GM18498 (cell line): ENCODE measurements around the gene ATP6V0B.

Experiments used
- ATAC-seq: cut with Tn5 transposase; IDR thresholded peaks from one replicate; pipeline ENCODE4 v1.9.1; 2021; ENCODE audit warnings: mild to moderate bottlenecking, moderate library complexity; ENCODE audit not compliant: unreplicated experiment

ATP6V0B gene

DNA sequence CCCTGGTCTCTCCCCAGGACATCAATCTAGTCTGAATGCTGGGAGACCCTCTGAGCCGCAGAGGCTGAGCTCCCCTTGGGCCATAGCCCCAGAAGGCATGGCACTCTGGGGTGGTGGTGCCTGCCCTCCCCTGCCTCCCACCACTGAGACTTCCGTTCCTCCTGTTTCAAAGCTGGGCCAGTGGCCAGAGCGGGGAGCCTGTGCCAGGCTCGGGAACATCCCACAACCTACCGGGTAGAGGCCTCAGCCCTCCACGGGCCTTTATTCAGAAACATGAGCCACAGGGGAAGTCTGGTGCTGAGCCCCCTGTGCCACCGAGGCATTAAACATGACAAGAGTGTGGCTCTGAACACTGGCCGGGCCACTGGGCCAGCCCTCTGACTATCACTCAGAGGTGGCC is 24.7 kb downstream of the ATP6V0B start:
- no peak for ATAC-seq

DNA sequence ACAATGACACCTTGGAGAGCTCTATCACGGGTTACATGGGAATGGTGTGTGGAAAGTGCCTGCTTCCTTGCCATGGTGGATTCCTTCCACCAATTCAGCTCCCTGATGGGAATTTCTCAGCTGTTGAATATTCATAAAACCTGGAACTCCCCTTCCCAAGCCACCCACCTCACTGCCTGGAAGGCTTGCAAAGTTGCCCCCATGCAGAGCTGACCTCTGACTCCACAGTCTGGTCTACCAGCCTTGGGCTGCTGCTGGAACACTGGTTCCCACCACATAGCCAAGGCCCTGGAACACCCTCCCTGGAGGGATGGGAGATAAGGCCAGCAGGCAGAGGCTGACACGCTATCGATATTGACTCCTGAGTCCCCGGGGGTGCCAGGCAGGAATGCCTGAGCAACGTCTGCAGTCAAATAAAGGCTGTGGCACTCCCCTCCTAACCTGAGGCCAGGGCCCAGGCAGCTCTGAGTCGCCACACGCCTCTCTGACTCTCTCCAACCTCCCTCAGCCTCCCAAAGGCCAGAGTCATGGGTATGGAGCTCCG is 25.4 kb downstream of the ATP6V0B start:
- no peak for ATAC-seq

DNA sequence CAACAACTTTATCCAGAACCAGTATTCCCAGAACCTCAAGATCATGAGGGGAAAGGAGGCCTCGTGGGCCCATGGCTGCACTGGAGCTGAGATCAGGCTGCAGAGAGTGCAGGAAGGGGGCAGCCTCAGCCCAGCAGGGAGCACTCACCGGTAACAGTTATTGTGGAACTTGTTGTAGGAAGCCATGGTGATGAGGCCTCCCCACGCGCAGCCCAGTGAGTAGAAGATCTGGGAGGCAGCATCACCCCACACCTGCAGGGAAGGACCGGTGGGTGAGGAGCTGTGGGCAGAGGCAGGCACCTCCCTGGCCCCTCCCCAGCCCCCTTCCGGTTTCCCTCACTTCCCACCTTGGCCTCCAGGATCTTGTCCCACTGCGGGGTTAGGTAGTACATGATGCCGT is 27.4 kb downstream of the ATP6V0B start:
- ATAC-seq, result no peak

DNA sequence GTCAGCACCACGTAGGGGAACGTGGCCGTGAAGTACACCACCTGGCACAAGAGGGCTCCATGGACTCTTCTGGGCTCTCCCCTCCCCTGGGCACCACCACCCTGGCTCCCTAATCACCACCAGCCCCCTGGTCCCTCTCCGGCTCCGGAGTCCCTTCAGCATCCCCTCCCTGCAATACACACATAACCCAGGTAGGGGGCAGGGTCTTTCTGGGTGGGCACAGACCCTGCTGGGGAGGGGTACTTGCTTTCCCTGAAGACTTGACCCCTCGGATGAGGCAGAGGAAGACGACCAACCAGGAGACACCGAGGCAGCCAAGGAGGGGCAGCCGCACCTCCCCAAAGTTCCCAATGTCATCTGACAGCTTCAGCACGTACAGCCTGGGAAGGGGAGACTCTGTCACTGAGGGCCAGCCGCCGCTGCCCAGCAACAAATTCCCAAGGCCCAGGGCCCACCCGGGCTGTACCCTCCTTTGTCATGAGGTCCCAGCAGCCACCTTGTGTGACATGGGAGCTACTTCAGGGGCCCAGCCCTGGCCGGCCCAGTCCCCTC is 27.9 kb downstream of the ATP6V0B start:
- ATAC-seq, result no peak

DNA sequence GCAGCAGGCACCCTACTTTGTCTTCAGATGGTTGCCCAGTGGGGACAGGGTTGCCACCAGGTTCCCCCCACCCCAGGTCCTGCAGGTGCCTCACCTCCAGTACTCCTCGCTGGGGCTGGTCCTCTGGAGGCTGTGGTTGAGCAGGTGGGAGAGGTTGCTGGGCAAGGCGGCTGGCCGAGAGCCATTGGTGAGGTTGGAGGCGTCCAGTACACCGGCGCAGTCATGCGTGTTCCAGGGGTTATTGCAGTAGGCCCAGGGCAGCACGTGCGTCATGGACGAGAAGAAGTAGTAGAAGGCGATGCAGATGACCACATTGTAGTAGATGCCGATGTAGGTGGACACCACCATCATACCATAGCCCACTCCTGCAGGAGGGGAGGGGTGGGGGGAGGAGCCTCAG is 33.5 kb downstream of the ATP6V0B start:
- ATAC-seq, result no peak

DNA sequence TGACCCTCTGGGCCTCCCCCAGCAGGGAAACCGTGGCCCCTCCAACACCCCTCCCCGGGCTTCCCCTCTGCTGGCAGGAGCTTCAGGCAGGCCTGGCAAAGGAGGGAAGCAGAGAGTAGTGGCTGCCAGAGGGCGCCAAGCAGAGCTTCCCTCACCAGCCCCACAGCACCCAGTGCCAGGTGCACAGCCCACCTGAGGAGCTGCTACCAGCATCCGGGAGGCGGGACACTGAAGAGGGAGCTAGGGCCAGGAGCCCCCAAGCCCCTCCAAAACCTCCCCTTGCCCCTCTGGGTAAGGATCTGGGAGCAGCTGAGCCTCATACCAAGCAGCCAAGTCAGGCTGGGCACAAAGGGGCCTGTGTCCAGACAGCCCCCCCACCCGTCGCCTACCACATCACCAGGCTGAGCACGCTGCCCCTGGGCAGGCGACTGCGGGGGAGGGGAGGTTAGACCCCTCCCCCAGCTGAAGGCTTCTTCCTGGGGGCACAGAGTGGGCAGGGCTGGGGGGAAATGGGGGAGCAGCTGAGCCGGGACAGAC is 36.2 kb downstream of the ATP6V0B start:
- no peak for ATAC-seq

DNA sequence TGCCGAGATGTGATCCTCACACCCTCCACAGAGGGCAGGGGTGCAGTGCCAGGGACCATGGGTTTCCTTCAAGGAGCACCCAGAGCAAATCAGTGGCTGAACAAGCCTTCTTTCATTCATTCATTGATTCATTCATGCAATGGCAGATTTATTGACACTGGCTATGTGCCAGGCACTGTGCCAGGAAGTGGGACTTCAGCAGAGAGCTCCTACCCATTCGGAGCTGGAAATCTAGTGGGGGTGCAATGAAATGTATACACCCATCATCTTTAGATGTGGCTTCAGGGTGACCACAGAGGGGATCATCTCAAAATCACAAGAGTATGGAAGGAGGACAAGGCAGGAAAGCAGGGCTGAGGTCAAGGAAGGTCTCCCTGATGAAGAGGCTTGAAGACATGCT is 37.6 kb downstream of the ATP6V0B start:
- no peak for ATAC-seq

DNA sequence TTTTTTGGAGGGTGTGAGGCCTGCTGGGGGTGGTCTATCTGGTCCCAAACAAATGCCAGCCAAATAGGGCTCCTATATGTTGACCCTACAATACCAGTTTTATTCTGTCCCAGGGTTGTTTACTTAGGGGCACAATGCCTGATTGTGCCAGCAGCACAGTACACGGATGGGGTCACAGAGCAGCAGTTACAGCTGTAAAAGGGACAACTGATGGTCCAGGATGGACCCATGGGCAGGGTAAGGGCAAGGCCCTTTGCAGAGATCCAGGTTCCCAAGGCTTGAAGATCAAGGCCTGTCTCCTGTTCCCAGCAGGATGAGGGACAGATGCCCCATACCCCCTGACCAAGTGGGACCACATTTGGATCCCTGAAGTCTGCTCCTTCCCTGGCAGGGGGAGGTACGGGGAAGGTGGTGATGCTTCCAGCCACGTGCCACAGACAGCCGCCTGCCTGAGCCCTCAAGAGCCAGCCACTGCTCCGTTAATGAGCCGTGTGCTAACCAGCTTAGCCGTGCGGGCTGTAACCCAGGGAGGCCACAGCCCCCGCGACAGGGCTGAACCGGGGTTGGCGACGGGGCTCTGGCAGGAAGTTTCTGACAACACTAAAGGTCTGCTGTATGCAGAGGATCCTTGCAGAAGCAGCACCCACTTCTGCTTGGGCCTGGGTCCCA is 38.3 kb downstream of the ATP6V0B start:
- no peak for ATAC-seq

DNA sequence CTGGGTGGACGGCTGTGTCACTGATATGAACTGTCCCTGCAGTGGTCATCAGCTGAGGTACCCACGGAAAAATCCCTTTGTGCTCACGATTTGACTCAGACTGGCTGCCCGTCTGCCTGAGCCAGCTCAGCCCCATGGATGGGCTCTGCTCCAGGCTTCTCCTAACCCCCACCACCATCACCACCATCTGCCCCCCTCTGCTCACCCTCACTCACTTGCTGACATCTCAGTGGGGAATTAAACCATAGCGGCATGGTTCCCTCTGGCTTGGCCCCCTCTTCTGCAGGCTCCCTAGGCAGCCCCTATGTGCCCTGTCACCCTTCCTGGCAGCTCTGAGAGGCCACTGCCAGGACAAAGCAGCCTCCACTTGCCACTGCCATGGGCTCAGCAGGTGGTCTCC is 39.2 kb downstream of the ATP6V0B start:
- no peak for ATAC-seq

DNA sequence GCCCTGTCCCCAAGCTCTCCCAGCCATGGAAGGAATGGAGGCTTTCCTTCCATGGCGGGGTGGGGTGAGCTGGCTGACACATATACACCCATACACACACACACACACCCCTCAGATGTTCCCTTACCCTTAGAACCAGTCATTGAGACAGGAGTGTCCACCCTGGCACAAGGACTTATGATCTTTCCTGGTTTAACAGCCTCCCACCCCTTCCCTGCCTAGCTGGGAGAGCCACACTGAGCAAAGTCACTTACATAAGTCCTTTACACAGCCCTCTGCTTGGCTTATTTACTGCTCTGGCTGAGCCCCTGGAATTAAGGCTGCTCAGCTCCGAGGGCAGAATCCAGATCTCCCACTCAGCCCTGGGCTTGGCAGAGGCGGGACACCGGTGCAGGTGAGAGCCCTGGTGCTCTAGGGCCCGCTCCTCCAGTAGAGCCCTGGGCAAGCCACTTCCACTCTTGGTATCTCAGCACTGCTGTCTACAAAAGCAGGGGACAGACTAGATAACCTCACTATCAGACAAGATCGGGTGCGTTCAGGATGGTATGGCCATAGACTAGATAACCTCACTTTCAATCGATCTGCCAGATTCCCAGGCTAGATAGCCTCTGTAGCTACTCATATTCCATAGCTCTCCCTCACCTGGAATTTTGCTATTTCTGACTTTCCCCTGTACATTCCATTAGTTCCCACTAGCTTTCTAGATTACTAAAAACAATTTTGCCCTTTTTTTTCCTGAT is 39.8 kb downstream of the ATP6V0B start:
- ATAC-seq, result no peak

DNA sequence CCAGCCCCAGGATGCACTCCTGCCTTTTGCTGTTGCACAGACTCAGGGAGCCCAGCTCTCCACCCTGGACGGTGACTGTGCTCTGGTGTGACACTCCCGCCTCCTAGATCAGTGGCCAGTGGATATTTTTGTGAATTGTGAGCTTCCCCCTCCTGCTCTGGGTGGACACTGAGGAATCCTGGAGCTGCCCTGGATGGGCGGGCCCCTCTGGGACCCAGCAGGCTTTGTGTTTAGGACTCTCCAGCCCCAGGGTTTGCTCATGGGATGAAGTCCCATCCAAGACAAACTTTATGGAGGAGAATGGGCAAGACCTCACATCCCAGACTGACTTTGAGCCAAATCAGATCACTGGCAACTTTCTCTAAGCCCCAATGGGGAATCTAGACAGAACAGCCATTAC is 40.4 kb downstream of the ATP6V0B start:
- no peak for ATAC-seq

DNA sequence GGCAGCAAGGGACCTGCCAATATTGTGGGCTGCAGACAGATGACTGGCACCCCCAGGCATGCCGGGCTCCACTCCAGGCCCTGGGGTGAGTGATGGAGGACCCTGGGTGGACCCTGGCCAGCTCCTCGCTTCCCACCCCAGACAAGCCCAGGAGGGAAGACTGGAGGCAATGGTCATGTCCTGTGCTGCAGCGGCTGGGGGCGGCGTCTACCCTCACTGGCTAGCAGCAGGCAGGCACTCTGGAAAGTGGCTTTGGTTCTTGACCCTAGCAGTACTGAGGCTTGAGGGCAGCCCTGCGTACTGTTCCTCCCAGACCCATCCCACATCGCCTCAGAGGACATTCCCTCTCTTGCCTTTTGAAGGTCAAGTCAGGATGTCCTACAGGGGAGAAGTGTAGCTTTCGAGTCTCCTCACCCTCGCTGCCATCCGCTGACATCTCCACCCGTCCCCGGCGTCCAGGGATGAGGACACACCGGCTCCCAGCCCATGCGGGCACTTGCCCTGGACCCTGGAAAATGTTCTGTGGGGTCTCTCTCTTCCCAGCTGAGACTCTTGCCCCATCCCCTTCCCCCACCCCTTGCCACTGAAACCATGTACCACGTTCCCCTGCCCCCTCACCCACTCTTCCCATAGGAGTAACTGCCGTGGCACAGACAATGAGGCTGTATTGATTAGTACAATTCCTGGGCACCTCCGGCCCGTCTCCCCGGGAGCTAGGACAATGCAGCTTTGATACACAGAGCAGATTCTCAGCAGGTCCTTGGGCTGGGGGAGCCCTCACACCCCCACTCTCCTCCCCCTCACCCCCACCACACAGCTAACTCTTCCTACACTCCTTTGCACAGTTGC is 41.5 kb downstream of the ATP6V0B start:
- no peak for ATAC-seq

DNA sequence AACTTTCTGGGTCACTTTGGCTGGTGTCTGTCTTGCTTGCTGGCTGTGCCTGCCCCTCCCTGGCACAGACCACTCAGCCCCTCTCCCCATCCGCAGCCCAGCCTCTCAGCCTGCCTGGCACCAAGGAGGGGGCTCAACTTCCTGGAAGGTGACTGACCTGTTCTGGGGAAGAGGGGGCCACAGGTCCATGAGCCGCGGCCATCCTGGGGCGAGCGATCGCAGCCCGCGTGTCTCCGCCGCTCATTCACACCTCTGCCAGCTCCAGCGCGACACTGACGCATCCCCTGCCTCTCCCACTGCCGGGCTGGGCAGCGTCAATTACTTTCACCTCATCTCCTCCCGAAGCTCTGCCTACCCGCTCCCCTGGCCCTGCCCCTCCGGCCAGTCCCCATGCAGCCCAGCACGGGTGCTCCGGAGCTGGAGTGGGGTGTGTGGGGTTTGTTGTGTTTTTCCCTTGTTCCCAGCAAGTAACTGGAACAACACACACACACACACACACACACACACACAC is 42.2 kb downstream of the ATP6V0B start:
- no peak for ATAC-seq

DNA sequence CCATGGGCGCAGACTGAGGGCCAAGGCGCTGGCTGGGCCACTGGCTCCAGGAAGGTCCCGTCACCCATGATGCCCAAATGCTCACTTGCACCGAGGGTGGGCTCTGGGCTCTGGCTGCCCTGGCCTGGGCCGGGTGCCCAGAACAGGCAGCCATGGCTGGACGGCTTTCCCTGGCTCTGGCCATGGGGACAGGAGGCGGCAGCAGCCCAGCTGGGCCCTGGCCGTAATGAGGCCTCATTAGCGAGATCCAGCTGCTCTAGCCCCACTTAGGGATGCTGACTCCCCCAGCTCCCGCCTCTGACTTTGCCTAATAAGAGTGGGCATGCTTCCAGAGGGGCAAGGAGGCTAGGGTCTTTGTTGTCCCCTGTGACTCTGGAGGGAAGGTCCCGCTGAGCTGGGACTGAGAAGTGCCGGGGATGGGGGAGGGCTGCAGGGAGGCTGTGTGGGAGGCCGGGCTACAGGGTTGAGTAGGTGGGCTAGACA is 44.7 kb downstream of the ATP6V0B start:
- no peak for ATAC-seq

DNA sequence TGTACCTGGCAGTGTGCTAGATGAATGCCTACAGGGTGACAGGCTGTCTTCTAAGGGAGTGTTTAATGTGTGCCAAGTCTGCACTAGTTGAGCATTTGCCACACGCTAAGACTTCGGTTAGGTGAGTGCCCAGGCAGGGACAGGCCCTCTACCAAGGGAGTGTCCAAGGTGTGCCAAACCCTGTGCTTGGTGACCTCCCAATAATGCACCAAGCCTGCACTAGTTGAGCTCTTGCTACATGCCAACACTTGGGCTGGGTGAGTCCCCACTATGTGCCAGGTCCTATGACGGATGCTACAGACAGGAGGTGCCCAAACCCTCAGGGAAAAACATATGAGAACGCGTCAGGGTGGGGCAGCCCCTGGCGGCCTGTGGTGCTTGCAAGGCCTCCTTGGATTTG is 45.7 kb downstream of the ATP6V0B start:
- no peak for ATAC-seq

DNA sequence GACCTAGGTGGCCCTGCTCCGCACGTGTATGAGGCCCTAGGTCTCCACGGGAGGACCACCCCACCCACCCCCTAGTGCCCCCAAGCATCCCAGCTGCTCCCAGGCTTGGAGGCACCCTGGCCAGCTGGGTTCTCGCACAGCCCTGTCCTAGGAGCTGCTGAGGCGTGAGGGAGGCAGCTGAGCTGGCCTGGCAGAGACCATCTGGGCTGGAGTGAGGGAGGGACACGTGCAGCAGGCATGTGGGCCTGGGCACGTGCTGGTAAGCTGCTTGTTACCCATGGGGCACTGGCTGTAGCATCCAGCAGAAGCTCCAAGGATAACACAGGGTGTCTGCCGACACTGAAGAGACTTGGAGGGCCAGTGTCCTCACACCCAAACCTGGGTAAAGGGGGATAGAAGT is 46.4 kb downstream of the ATP6V0B start:
- ATAC-seq, result no peak

DNA sequence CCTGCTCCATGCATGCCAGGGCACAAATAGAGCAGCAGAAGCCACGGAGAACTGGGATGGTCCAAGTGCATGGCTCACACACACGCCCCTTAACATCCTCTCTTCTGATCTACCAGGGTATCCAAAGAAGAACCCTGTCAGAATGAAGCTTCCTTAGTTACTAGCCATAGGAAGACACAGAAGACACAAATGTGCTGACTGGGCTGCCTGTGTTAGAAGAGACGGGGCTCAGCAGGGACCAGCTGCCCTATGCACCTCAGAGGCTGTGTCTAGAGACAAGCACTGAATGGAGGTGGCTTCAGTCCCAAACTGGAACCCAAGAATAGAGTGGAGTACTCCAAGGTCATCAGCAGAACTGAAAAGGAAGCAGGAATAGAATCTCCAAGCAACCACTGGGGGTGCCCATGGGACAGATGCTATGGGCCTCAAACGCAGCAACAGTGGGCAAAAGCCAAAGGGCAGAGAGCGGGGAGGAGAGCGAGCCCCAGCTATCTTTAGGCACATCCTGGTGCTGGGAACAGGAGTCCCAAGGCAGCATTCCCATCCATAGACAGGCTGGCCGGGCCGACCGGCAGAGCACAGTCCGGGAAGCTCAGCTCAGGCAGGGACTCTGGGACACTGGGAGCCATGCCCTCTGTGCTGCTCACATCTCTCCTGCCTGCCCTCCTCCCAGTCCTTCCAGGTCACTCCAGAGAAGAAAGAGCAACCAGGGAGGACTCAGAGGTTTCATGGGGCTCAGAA is 47.0 kb downstream of the ATP6V0B start:
- ATAC-seq, result no peak

DNA sequence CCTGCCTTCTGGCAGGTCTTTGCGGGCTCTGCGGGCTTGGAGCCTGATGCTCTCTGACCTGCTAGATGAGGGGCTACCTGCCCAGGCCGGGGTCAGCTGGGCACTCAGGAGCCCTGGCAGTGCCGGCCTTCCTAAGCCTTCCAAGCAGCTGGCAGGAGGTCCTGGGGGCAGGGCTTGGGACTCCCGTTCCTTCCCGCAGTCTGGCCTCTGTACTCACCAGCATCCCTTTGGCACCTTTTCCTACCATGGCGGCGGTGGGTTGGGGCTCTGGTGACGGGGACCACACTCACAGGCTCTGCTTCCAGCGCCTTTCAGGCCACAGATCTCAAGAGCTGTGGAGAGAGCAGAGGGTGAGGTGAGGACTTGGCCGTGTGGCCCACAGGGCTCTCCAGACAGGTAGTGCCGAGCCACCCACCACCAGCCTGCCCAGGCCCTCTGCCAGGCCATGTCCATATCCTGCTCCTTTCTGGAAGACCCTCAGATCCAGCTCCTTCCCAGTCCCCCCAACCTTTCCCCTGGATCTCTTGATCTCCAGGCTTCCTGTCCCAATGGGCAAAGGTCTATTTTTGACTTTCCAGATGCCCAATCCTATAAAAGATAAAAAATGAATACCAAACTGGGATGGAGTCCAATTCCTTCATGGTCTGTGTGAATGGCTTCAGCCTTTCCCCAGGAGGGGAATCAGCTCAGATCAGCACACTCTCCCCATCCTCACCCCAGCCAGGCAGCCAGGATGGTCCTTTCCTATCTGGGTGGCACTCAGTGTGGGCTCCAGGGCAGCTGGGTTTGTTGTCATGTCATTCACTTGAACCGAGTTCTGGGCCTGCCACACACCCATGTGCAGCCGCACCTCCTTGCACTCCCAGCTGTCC is 49.5 kb downstream of the ATP6V0B start:
- ATAC-seq, result no peak
